Fibroblast of lung (primary cell): ENCODE measurements around the gene RFX5. TPM values are rescaled to one million over a fixed set of nuclear protein-coding genes. Genes with fewer than 3 reads are reported as not detected.
"Not testable (repeated sequence)": the region's sequence is repeated elsewhere in the genome, so short reads cannot be mapped to it uniquely, and the experiment has no call there.

ENCODE experiments used
- DNase-seq, 2 donors: peaks; one replicate each; pipeline versions ENCODE4 v3.0.0 to v3.0.0-alpha.2; 2010; ENCODE audit warnings: low read depth in 2 of 2
- H2AFZ ChIP-seq: 2 replicates; pipeline ENCODE4 v1.5.1; 2012; ENCODE audit warnings: low read length, control low read depth, inconsistent platforms
- H3K27ac ChIP-seq: 2 replicates; pipeline ENCODE4 v1.5.1; 2011; ENCODE audit warnings: low read length, control low read depth; ENCODE audit not compliant: insufficient read depth
- H3K27me3 ChIP-seq: 2 replicates; pipeline ENCODE4 v1.5.1; 2011; ENCODE audit warnings: mild to moderate bottlenecking, low read length; ENCODE audit not compliant: control insufficient read depth, insufficient read depth
- H3K36me3 ChIP-seq: 2 replicates; pipeline ENCODE4 v1.5.1; 2011; ENCODE audit warnings: low read length; ENCODE audit not compliant: control insufficient read depth, insufficient read depth
- H3K4me1 ChIP-seq: 2 replicates; pipeline ENCODE4 v1.5.1; 2011; ENCODE audit warnings: low read length; ENCODE audit not compliant: control insufficient read depth, insufficient read depth; ENCODE audit errors: extremely low read depth
- H3K4me2 ChIP-seq: 2 replicates; pipeline ENCODE4 v1.5.1; 2011; ENCODE audit warnings: low read length, control low read depth; ENCODE audit not compliant: insufficient read depth; ENCODE audit errors: extremely low read depth
- H3K4me3 ChIP-seq, 4 experiments: fragments of 200-600 bp in 1 of 4; sonication (generic) in 1 of 4; replicated peaks in 1 of 4; 2 replicates each; pipeline ENCODE4 v1.5.1; 2011 to 2016; ENCODE audit warnings: low read length in 4 of 4, low read depth in 3 of 4, mild to moderate bottlenecking in 3 of 4, control low read depth in 2 of 4, inconsistent platforms in 1 of 4, mixed read lengths in 1 of 4; ENCODE audit not compliant: insufficient read depth in 1 of 4; ENCODE audit errors: control extremely low read depth in 1 of 4
- H3K79me2 ChIP-seq: 2 replicates; pipeline ENCODE4 v1.5.1; 2012; ENCODE audit warnings: mild to moderate bottlenecking, low read length, inconsistent platforms; ENCODE audit not compliant: control insufficient read depth, insufficient read depth
- H3K9ac ChIP-seq: 2 replicates; pipeline ENCODE4 v1.5.1; 2011; ENCODE audit warnings: mild to moderate bottlenecking, low read length, control low read depth; ENCODE audit not compliant: insufficient read depth
- H3K9me3 ChIP-seq: 2 replicates; pipeline ENCODE4 v1.5.1; 2012; ENCODE audit warnings: low read depth, low read length; ENCODE audit not compliant: control insufficient read depth, insufficient read depth
- H4K20me1 ChIP-seq: 2 replicates; pipeline ENCODE4 v1.5.1; 2011; ENCODE audit warnings: low read length; ENCODE audit not compliant: control insufficient read depth, insufficient read depth; ENCODE audit errors: extremely low read depth
- EZH2 ChIP-seq: IDR thresholded peaks from 2 replicates; pipeline ENCODE4 v1.5.1; 2012; ENCODE audit warnings: low read length, control low read depth, mild to moderate bottlenecking; ENCODE audit errors: missing control alignments
- polyA minus RNA-seq: library from RNA; depleted of rRNA, polyadenylated mRNA; stranded (reverse); fragments of >200 nt; gene quantifications from 2 replicates; pipeline ENCODE4 v1.2.3, GENCODE V29; 2011; ENCODE audit warnings: low replicate concordance
- polyA plus RNA-seq, 2 donors: library from polyadenylated mRNA; depleted of rRNA in 1 of 2; stranded (reverse) in 1 of 2; unstranded in 1 of 2; fragments of >200 nt; gene quantifications; 2 replicates each; pipeline ENCODE4 v1.2.1, GENCODE V29; 2011 to 2012; ENCODE audit warnings: missing spikeins in 1 of 2
- total RNA-seq: library from RNA; depleted of rRNA; stranded (reverse); fragments of >200 nt; gene quantifications from 2 replicates; pipeline ENCODE4 v1.2.1, GENCODE V29; 2014
- TF ChIP-seq, protein P1 (sequence below), 2 donors: IDR thresholded peaks in 1 of 2; conservative IDR thresholded peaks in 1 of 2; 1 replicate in 1 of 2; 2 replicates in 1 of 2; pipeline ENCODE4 v1.5.1; 2011 to 2012; ENCODE audit warnings: low read length in 2 of 2, control low read depth in 1 of 2, inconsistent platforms in 1 of 2, low read depth in 1 of 2, mild to moderate bottlenecking in 1 of 2

Gene RFX5
- 21.6 and 35.5 TPM in 2 replicates for total RNA-seq
- polyA plus RNA-seq: 18.4 and 20.1 TPM in 2 replicates
- 15.2 and 16.1 TPM in 2 replicates for polyA plus RNA-seq (2012)
- polyA minus RNA-seq: 20.7 and 104 TPM in 2 replicates

DNA sequence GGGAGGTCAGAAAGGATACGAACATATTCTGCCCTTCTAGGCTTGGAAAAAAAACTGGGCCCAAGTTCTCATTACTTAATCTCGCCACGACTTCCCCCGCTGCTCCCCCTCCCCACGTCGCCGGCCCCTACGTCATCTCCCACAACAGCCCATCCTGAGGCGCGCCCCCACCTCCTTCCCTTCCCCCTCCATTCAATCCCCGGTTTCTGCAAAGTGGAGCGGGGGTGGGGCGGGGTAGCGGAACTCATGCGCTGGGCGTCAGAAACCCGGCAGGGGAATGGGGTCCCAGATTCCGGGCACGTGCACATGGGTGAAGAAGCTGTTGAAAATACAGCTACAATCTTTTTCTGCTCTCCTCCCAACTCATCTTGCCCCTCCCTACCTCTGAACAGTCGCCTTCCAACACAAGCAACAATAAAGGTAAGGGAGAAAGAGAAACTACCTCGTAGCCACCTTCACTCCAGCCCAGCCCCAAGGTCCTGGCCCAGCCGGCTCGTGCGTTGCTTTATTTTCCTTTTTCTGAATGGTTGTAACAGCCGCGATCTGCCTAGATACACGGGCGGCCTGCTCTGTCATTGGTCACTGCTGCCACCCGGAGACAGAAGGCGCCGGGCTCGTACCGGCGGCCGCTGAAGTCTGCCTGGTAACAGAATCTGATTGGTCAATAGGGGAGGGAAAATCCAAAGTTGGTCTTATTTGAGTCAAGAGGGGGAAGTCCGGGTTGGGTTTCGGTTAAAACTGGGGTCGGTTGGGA, at the start of gene RFX5:
Gene RFX5, minus strand, starts transcription at position 484 of the 754 bp plus-strand sequence. CDS start 932 bp downstream, outside the sequence.
- Histone ChIP-seq H3K27ac (peak within 1 kb of the TSS; percentile 83), H3K9me3 (no peaks in the 10 kb centered on the region), H3K9ac (peak within 1 kb of the TSS; percentile 58)

DNA sequence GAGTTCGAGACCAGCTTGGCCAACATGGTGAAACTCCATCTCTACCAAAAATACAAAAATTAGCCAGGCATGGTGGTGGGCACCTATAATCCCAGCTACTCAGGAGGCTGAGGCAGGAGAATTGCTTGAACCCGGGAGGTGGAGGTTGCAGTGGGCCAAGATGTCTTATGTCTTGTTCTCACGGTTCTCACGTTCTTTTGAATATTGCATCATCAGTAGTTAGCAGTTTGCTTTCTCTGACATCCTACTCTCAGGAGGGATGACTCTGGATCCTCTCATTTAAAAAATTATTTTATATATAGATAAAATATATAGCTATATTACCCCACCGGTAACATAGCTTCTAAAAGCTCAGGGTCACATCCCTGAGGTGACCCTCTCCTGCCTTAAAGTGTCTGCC, 49.2 kb upstream of the RFX5 start:
- H3K4me3 ChIP-seq, H3K27ac ChIP-seq, H3K4me1 ChIP-seq, H3K9me3 ChIP-seq, H3K36me3 ChIP-seq, H2AFZ ChIP-seq, H3K27me3 ChIP-seq, H3K9ac ChIP-seq, H3K4me2 ChIP-seq, DNase-seq, H4K20me1 ChIP-seq: not testable (repeated sequence)
- peaks cover 19% of the 10 kb centered on the region for H3K79me2 ChIP-seq

More for the DNA sequence above, at the start of gene RFX5:
- Histone ChIP-seq H3K36me3 (peaks cover 12% of the 10 kb centered on the region), H3K4me2 (peak within 1 kb of the TSS; percentile 63), H3K4me1 (peaks cover 8% of the 10 kb centered on the region), H3K79me2 (no peaks in the 10 kb centered on the region), H2AFZ (peak within 1 kb of the TSS; percentile 87), H3K4me3 (peak within 1 kb of the TSS; percentile 52 to 82 (median 75)), H3K27me3 (no peaks in the 10 kb centered on the region), H4K20me1 (no peaks in the 10 kb centered on the region)
- TF ChIP-seq EZH2: no peak
- TF ChIP-seq, protein P1, sequence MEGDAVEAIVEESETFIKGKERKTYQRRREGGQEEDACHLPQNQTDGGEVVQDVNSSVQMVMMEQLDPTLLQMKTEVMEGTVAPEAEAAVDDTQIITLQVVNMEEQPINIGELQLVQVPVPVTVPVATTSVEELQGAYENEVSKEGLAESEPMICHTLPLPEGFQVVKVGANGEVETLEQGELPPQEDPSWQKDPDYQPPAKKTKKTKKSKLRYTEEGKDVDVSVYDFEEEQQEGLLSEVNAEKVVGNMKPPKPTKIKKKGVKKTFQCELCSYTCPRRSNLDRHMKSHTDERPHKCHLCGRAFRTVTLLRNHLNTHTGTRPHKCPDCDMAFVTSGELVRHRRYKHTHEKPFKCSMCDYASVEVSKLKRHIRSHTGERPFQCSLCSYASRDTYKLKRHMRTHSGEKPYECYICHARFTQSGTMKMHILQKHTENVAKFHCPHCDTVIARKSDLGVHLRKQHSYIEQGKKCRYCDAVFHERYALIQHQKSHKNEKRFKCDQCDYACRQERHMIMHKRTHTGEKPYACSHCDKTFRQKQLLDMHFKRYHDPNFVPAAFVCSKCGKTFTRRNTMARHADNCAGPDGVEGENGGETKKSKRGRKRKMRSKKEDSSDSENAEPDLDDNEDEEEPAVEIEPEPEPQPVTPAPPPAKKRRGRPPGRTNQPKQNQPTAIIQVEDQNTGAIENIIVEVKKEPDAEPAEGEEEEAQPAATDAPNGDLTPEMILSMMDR (conservative IDR thresholded peaks at IDR 0.05 in 1 of 2, IDR thresholded peaks at IDR 0.05 in 1 of 2; ENCODE audit: low read depth in 1 of 2, low read length in 2 of 2): no peak
- DNase-seq: peak; percentile 98

DNA sequence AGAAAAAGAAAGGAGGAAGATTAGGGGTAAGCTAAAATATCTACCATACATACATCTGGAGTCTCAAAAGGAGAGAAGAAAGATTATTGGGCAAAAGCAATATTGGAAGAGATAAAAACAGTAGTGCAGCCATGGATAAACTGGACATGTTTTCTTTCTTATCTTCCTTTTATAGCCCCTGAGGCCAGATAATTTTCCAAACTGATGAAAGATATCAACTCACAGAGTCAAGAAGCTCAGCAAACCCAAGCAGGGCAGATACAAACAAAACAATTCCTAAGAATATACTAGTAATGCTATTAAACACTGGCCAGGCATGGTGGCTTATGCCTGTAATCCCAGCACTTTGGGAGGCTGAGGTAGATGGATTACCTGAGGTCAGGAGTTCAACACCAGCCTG, 46.5 kb upstream of the RFX5 start:
- H3K4me3 ChIP-seq: no peak overlapping the region
- no peak overlapping the region for H3K9ac ChIP-seq
- no peak for TF ChIP-seq EZH2
- TF ChIP-seq, protein P1 (conservative IDR thresholded peaks at IDR 0.05 in 1 of 2, IDR thresholded peaks at IDR 0.05 in 1 of 2; ENCODE audit: low read depth in 1 of 2, low read length in 2 of 2): no peak
- no peak for DNase-seq
- H3K4me1 ChIP-seq: no peaks in the 10 kb centered on the region
- no peak overlapping the region for H3K4me2 ChIP-seq
- no peaks in the 10 kb centered on the region for H3K27me3 ChIP-seq
- no peaks in the 10 kb centered on the region for H3K79me2 ChIP-seq
- H3K27ac ChIP-seq: no peak overlapping the region
- no peaks in the 10 kb centered on the region for H3K36me3 ChIP-seq
- no peaks in the 10 kb centered on the region for H3K9me3 ChIP-seq
- H2AFZ ChIP-seq: no peak overlapping the region
- H4K20me1 ChIP-seq: no peaks in the 10 kb centered on the region
